MM.1S (cell line): ENCODE results near the gene CFAP54.
A peak's percentile ranks its signal among the peaks of the same experiment; 100 is the strongest.

Source experiments
- DNase-seq: peaks from one replicate; pipeline ENCODE4 v3.0.0-alpha.2; 2015
- H2AFZ ChIP-seq: fragments of 300-600 bp; sonication (generic); 2 replicates; pipeline ENCODE4 v1.6.0; 2016; ENCODE audit warnings: antibody characterized with exemption, low read length
- H3F3A ChIP-seq: fragments of 300-600 bp; sonication (generic); 2 replicates; pipeline ENCODE4 v1.6.1; 2016; ENCODE audit warnings: mild to moderate bottlenecking, antibody characterized with exemption, low read length, moderate library complexity, mixed read lengths; ENCODE audit not compliant: insufficient read depth
- H3K27ac ChIP-seq: fragments of 300-600 bp; sonication (generic); 2 replicates; pipeline ENCODE4 v1.5.1; 2016; ENCODE audit warnings: mild to moderate bottlenecking, low read length
- H3K27me3 ChIP-seq: fragments of 300-600 bp; sonication (generic); replicated peaks from 2 replicates; pipeline ENCODE4 v1.6.0; 2016; ENCODE audit warnings: low read length; ENCODE audit not compliant: insufficient read depth
- H3K36me3 ChIP-seq: fragments of 300-600 bp; sonication (generic); replicated peaks from 2 replicates; pipeline ENCODE4 v1.6.1; 2016; ENCODE audit warnings: mild to moderate bottlenecking, low read length, mixed read lengths; ENCODE audit not compliant: insufficient read depth
- H3K4me1 ChIP-seq: fragments of 300-600 bp; sonication (generic); 2 replicates; pipeline ENCODE4 v1.6.1; 2016; ENCODE audit warnings: low read length, mixed read lengths
- H3K4me2 ChIP-seq: fragments of 300-600 bp; sonication (generic); 2 replicates; pipeline ENCODE4 v1.6.0; 2016; ENCODE audit warnings: low read depth, low read length
- H3K4me3 ChIP-seq: fragments of 300-600 bp; sonication (generic); 2 replicates; pipeline ENCODE4 v1.5.1; 2016; ENCODE audit warnings: low read length, mixed read lengths
- H3K79me2 ChIP-seq: fragments of 300-600 bp; sonication (generic); 2 replicates; pipeline ENCODE4 v1.6.1; 2016; ENCODE audit warnings: mixed run types, low read length, mixed read lengths
- H3K9ac ChIP-seq: fragments of 300-600 bp; sonication (generic); 2 replicates; pipeline ENCODE4 v1.6.1; 2016; ENCODE audit warnings: low read length, mixed read lengths
- H3K9me2 ChIP-seq: fragments of 300-600 bp; sonication (generic); replicated peaks from 2 replicates; pipeline ENCODE4 v1.6.1; 2016; ENCODE audit warnings: mild to moderate bottlenecking, low read length, mixed read lengths; ENCODE audit not compliant: insufficient read depth
- H3K9me3 ChIP-seq: fragments of 300-600 bp; sonication (generic); replicated peaks from 2 replicates; pipeline ENCODE4 v1.6.1; 2016; ENCODE audit warnings: mild to moderate bottlenecking, low read length, mixed read lengths; ENCODE audit not compliant: insufficient read depth
- H4K20me1 ChIP-seq: fragments of 300-600 bp; sonication (generic); 2 replicates; pipeline ENCODE4 v1.6.1; 2016; ENCODE audit warnings: mild to moderate bottlenecking, low read length, moderate library complexity, mixed read lengths; ENCODE audit not compliant: insufficient read depth
- EZH2 ChIP-seq: fragments of 300-600 bp; sonication (generic); optimal IDR thresholded peaks from 2 replicates; pipeline ENCODE3; 2017; ENCODE audit warnings: low read depth, mild to moderate bottlenecking, antibody characterized with exemption, low read length, mixed read lengths
- EZH2phosphoT487 ChIP-seq: fragments of 300-600 bp; sonication (generic); IDR thresholded peaks from 2 replicates; pipeline ENCODE4 v1.6.1; 2018; ENCODE audit warnings: antibody characterized with exemption, low read length
- TF ChIP-seq, protein P1 (sequence below): fragments of 300-600 bp; sonication (generic); IDR thresholded peaks from 2 replicates; pipeline ENCODE4 v1.5.1; 2016; ENCODE audit warnings: antibody characterized with exemption, low read length, mixed read lengths

CFAP54 gene

DNA sequence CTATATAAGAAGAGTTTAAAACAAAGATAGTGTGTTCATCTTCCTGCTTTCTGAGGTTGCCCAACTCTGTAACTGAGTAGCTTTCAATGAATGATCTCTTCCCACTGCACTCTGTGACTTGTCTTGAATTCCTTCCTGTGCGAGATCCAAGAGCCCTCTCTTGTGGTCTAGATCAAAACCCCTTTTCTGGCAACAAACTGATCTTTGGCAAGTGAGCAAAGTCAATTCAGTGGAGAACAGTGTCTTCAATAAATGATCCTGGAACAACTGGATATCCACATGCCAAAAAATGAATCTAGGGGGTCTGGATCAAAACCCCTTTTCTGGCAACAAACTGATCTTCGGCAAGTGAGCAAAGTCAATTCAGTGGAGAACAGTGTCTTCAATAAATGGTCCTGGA, 8.5 kb downstream of the CFAP54 start:
- no peak for DNase-seq
- H4K20me1 ChIP-seq = no peaks in the 10 kb centered on the region
- H3K27ac ChIP-seq = no peak overlapping the region
- H3K4me3 ChIP-seq = no peak overlapping the region
- H3F3A ChIP-seq = peaks cover 34% of the 10 kb centered on the region
- no peak overlapping the region for H3K9ac ChIP-seq
- H3K9me2 ChIP-seq = no peaks in the 10 kb centered on the region
- H3K9me3 ChIP-seq = no peaks in the 10 kb centered on the region
- peaks cover 37% of the 10 kb centered on the region for H3K4me1 ChIP-seq
- H3K79me2 ChIP-seq = no peaks in the 10 kb centered on the region
- H3K27me3 ChIP-seq = no peaks in the 10 kb centered on the region
- no peaks in the 10 kb centered on the region for H3K36me3 ChIP-seq
- no peak overlapping the region for H2AFZ ChIP-seq
- TF ChIP-seq EZH2phosphoT487 (no peak), EZH2 (no peak)
- TF ChIP-seq, protein P1, sequence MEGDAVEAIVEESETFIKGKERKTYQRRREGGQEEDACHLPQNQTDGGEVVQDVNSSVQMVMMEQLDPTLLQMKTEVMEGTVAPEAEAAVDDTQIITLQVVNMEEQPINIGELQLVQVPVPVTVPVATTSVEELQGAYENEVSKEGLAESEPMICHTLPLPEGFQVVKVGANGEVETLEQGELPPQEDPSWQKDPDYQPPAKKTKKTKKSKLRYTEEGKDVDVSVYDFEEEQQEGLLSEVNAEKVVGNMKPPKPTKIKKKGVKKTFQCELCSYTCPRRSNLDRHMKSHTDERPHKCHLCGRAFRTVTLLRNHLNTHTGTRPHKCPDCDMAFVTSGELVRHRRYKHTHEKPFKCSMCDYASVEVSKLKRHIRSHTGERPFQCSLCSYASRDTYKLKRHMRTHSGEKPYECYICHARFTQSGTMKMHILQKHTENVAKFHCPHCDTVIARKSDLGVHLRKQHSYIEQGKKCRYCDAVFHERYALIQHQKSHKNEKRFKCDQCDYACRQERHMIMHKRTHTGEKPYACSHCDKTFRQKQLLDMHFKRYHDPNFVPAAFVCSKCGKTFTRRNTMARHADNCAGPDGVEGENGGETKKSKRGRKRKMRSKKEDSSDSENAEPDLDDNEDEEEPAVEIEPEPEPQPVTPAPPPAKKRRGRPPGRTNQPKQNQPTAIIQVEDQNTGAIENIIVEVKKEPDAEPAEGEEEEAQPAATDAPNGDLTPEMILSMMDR = no peak
- H3K4me2 ChIP-seq = no peak overlapping the region

GRCh38 chr12:96500693-96501092, 11.3 kb downstream of the CFAP54 start:
- peak overlapping the region; percentile 96 for H3K27ac ChIP-seq
- TF ChIP-seq EZH2phosphoT487 = no peak
- TF ChIP-seq, protein P1 = no peak
- no peak for TF ChIP-seq EZH2
- no peaks in the 10 kb centered on the region for H3K9me2 ChIP-seq
- no peak overlapping the region; the same call in 1 of the 2 replicates for H3K4me3 ChIP-seq
- no peaks in the 10 kb centered on the region for H3K36me3 ChIP-seq
- H3K9ac ChIP-seq = peak overlapping the region; percentile 55; the same call in 1 of the 2 replicates
- H2AFZ ChIP-seq = no peak overlapping the region
- peak; percentile 64 for DNase-seq
- no peaks in the 10 kb centered on the region for H3K9me3 ChIP-seq
- H3K27me3 ChIP-seq = no peaks in the 10 kb centered on the region
- H3K4me1 ChIP-seq = peaks cover 55% of the 10 kb centered on the region
- peak overlapping the region; percentile 53 for H3K4me2 ChIP-seq
- no peaks in the 10 kb centered on the region for H4K20me1 ChIP-seq
- no peaks in the 10 kb centered on the region for H3K79me2 ChIP-seq
- H3F3A ChIP-seq = peaks cover 52% of the 10 kb centered on the region

- Histone ChIP-seq H3K9me2 (no peaks in the 10 kb centered on the region), H3K9ac (peak overlapping the region; percentile 55)
- TF ChIP-seq, protein P1 = no peak
- no peak for TF ChIP-seq EZH2
- no peak for TF ChIP-seq EZH2phosphoT487
These were observed 11.9 kb downstream of the CFAP54 start for GRCh38 chr12:96501133-96501761.

More at GRCh38 chr12:96501133-96501761, 11.9 kb downstream of the CFAP54 start:
- Histone ChIP-seq H3K4me3 (peak overlapping the region; percentile 18; the same call in 1 of the 2 replicates), H3F3A (peaks cover 48% of the 10 kb centered on the region), H3K27ac (peak overlapping the region; percentile 96), H3K4me2 (peak overlapping the region; percentile 53), H3K27me3 (no peaks in the 10 kb centered on the region), H4K20me1 (no peaks in the 10 kb centered on the region), H3K4me1 (peaks cover 54% of the 10 kb centered on the region), H3K79me2 (no peaks in the 10 kb centered on the region), H3K36me3 (no peaks in the 10 kb centered on the region), H3K9me3 (no peaks in the 10 kb centered on the region), H2AFZ (no peak overlapping the region)
- peak; percentile 85 for DNase-seq
